ENCODE results near the gene TP53BP2.
"Not testable (repeated sequence)": the region's sequence is repeated elsewhere in the genome, so short reads cannot be mapped to it uniquely, and the experiment has no call there.

TP53BP2 gene

DNA sequence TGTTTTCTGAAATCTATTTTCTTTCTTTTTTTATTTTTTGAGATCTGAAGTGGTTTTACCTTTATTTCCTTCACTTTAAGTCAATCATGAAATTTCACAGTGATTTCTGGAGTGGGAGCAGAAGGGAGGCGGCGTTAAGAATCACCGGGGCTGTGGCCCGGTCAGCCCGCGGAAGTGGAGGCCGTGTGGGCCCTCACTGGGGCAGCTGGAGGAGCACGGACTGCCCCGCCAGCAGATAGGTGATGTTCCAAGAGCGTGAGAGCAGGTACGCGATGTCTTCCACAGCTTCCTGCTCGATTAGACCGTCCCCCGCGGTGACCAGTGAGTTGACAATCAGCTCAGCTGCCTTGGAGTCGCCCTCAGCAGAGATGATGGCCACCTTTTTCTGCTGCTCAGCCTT, 10.6 kb upstream of the TP53BP2 start:
- DNase-seq (ENCODE audit: low read depth in 2 of 2, low spot score in 1 of 2) = no peak

DNA sequence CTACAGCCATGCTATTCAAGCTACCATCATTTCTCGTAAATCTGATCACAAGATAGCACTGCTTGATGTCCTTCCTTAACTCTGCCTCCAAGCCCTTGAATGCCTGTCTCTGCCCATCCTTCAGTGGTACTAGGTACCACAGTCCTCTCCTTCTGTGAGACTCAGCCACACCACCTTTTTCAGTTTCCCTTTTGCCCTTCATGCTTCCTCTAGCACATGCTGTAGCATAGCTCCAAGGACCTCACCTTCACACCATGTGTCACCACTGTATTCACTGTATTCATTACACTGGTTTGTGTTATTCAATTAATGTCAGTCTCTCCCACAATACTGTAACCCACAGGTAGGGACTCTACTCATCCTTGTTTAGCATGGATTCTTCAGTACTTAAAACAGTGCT, 8.0 kb upstream of the TP53BP2 start:
- DNase-seq (ENCODE audit: low read depth in 2 of 2, low spot score in 1 of 2) = no peak

DNA sequence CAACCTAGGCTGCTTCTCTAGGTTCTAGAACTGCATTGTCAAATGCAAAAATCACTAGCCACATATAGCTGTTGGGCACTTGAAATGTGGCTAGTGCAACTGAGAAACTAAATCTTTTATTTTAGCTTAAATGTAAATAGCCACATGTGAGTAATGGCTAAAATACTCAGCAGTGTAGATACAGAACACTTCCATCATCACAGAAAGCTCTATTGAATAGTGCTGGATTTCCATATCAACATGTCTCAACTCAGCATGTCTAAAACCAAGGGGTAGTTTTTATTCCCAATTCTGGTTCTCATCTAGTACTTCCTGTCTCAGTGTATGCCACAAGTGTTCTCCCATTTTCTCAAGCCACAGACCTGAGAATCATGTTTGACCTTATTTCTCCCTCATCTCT, 7.5 kb upstream of the TP53BP2 start:
- DNase-seq (ENCODE audit: low read depth in 2 of 2, low spot score in 1 of 2) = no peak

DNA sequence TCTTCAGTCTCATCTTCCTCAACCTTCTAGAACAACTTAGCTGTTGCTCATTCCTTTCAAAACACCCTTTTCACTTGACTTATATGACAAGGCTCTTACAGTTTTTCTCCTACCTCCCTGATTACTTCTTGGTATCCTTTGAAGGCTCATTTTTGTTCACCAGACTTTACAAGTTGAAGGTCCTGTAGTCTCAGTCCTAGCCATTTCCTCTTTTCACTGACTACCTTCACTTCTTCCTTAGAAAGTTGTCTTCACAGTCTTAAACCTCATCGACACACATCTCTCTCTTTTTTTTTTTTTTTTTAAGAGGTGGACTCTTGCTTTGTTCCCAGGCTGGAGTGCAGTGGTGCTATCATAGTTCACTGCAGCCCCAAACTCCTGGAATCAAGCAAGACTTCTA, 6.6 kb upstream of the TP53BP2 start:
- DNase-seq (ENCODE audit: low read depth in 2 of 2, low spot score in 1 of 2) = no peak

DNA sequence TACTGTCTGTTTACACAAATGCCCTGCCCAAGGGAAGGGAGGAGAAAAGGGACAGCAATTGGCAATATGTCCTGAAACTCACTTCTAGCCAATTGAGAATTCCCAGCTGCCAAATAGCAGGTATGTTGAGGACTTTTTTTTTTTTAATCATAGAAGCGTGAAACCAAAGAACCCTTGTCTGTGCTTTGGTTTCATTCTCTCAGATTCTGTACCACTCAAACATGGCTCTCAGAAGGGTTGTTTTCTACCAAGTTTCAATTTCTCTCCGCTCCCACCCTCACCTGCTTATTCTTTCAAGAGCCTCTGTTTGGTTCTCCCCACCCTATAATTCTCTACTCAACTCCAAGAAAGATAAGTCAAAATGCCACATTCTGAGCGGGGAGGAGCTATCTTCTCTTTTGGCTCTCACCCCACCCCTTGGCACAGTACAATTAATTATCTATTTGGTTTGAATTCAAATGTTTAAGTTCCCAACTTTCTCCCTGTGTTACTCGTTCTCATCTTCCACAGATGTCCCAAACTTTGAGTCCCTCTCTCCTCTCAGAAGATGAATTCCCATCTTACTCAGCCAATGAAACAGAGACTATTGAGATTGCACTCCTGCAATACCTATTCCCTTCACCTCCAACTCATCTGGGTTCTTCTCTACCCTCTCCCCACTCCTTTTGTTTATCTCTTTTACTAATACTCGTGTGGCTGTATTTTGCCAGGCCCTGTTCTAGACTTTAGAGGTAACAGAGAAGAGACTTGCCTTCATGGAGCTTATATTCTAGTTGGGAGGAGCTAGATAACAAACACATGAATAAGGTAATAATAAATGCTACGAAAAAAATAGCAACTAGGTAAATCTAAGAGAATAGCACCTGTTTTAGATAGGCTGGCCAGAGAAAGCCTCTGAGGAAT, 3.9 kb upstream of the TP53BP2 start:
- DNase-seq (ENCODE audit: low read depth in 2 of 2, low spot score in 1 of 2) = no peak

DNA sequence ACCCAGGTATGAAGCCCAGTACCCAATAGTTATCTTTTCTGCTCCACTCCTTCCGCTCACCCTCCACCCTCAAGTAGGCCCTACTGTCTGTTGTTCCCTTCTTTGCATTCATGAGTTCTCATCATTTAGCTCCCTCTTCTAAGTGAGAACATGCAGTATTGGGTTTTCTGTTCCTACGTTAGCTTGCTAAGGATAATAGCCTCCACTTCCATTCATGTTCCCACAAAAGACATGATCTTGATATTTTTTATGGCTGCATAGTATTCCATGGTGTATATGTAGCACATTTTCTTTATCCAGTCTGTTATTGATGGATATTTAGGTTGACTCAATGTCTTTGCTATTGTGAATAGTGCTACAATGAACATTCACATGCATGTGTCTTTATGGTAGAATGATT, 2.8 kb upstream of the TP53BP2 start:
- DNase-seq (ENCODE audit: low read depth in 2 of 2, low spot score in 1 of 2) = no peak

- no peak for DNase-seq (ENCODE audit: low read depth in 2 of 2, low spot score in 1 of 2)
Measured at GRCh38 chr1:223847781-223848345, 2.1 kb upstream of the TP53BP2 start.

DNA sequence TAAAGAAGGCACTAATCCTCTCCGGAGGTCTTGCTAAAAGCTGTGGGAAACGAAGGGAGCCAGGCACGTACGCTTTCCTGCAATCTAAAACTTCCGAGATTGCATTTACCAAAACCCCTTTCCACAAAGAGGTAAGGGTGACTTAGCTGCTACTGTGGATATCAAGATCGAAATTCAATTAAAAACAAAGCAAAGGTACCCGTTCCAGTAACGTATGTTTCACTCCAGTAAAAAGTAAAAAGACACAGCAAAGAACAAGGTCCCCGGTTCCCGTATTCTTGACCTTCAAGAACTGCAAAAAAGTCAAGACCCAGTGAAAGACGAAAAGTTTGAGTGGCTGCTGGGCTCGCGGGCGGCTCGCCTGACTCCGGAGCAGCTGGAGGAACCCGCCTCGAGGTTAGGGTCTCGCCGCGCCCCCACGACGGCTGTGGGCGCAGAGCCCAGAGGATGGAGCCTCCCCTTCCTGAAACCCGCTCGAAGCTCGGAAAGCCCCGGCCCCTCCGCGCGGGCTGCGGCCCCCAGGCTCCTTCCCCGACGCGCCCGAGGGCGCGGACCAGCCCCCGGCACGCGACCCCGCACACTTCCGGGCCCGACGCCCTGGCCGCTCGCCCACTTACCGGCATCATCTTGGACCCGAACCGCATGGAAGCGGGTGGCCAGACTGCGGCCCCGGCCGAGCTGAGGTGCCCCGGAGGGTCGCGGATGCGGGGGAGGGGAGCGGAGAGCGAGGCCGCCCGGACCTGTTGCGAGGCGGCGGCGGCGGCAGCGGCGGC, 524 bp downstream of the TP53BP2 start:
- peak in 1 of 2 donors; percentile 20 for DNase-seq (ENCODE audit: low read depth in 2 of 2, low spot score in 1 of 2)

DNA sequence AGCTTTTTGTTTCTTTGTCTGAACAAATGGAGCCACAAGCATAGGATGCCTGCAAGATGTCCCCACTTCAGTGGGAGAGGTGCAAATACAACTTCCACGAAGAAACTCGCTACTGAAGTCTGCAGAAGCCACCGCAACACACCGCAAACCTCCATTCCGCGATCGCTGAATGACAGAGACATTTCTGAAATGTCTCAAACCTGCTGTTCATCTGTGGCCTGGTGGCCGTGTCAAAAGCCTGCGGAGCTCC, 1.0 kb downstream of the TP53BP2 start:
- no peak for DNase-seq (ENCODE audit: low read depth in 2 of 2, low spot score in 1 of 2)

DNA sequence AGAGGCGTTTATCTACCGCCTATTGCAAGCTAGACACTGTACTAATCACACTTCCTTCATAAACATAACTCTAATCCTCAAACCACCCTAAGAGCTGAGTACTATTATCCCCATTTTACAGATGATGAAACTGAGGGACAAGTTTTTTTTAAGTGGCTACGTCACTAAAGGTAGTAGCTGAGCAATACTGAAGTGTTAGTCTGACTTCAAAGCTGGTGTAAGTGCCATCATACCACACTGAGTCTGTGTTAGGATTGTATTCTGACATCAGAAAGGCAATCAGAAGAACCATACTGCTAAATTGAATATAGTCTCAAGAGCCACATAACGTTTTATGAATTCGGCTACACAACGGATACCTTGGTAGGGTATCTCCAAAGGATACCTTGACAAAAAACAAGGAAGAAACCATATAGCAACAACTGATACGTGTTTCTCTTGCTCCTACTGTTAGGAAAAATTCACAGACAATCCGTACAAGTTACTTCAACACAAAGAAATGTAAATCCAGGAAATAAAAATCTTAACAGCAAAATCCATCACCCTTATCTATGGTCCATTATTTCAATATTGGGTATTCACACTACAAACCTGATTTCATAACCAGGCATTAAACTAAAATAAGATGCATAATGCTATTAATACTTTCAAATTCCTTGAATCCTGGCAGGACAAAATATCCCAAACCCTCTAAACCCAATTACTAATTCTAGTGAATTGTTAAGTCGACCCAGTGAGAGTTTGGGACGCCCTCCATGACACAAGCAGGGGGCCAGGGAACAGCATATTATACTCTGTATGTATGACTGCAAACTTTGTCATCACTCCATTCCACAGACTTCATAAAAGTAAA, 1.6 kb downstream of the TP53BP2 start:
- DNase-seq (ENCODE audit: low read depth in 2 of 2, low spot score in 1 of 2) = no peak

GRCh38 chr1:223842784-223843183, 3.0 kb downstream of the TP53BP2 start:
- no peak for DNase-seq (ENCODE audit: low read depth in 2 of 2, low spot score in 1 of 2)

DNA sequence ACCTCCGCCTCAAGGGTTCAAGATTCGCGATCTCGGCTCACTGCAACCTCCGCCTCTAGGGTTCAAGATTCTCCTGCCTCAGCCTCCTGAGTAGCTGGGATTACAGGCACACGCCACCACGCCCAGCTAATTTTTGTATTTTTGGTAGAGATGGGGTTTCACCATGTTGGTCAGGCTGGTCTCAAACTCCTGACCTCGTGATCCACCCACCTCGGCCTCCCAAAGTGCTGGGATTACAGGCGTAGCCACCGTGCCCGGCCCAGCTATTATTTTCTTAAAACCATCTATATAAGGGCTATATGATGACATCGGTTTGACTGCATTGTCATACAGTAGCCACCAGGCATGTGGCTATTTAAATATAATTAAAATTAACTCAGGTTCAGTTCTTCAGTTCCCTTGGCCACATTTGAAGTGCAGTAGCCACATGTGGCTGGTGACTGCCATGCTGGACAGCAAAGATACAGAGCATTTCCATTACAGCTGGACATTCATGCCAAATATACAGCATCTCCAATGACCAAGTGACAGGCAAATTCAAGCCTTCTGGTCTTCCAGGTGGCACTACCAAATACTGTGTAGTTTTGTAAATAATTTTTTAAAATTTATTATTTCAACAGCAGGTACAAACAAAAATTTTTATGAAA, 3.6 kb downstream of the TP53BP2 start:
- DNase-seq (ENCODE audit: low read depth in 2 of 2, low spot score in 1 of 2) = not testable (repeated sequence)

GRCh38 chr1:223840254-223840653, 5.5 kb downstream of the TP53BP2 start:
- no peak for DNase-seq (ENCODE audit: low read depth in 2 of 2, low spot score in 1 of 2)

- no peak for DNase-seq (ENCODE audit: low read depth in 2 of 2, low spot score in 1 of 2)
Measured at GRCh38 chr1:223838125-223838854, 7.5 kb downstream of the TP53BP2 start.

DNA sequence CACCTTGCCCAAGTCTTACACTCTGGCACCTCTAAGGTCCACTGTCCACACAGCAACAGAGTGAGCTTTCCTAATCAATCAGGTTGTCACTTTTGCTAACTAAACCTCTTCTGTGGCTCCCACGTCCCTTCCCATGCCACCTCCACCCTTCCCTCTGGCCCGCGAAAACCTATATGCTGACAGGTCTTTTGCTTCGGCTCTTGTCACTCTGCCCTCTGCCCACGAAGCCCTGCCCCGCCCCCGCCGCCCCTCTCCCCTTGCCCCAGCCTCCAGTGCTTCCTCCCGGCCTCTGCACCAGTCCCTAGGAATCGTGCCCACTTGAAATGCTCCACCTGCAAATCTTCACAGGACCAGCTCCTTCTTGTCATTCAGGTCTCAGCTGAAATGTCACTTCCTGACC, 8.1 kb downstream of the TP53BP2 start:
- no peak for DNase-seq (ENCODE audit: low read depth in 2 of 2, low spot score in 1 of 2)

DNA sequence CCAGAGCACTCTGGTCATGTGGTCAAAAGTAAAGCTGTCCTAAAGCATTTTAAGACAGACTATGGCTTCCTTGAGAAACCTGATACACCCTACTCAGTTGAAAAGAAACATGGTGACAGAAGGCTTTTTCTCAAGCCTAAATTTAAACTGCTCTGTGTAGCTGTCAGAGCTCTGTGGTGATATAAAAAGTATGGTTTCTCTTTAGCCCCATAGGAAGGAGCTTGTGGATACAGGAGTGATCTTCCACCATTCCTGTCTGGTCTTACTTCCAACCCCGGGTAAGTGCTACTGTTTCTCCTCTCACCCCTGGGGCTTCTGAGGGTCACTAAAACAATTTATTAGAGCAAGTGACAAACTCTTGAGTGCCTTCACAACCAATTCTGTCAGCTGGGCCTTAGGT, 8.5 kb downstream of the TP53BP2 start:
- no peak for DNase-seq (ENCODE audit: low read depth in 2 of 2, low spot score in 1 of 2)

GRCh38 chr1:223836586-223836985, 9.2 kb downstream of the TP53BP2 start:
- DNase-seq (ENCODE audit: low read depth in 2 of 2, low spot score in 1 of 2) = no peak

- no peak for DNase-seq (ENCODE audit: low read depth in 2 of 2, low spot score in 1 of 2)
Measured at GRCh38 chr1:223835754-223836153, 10.0 kb downstream of the TP53BP2 start.

- no peak for DNase-seq (ENCODE audit: low read depth in 2 of 2, low spot score in 1 of 2)
Measured at GRCh38 chr1:223834660-223835263, 11.0 kb downstream of the TP53BP2 start.

DNA sequence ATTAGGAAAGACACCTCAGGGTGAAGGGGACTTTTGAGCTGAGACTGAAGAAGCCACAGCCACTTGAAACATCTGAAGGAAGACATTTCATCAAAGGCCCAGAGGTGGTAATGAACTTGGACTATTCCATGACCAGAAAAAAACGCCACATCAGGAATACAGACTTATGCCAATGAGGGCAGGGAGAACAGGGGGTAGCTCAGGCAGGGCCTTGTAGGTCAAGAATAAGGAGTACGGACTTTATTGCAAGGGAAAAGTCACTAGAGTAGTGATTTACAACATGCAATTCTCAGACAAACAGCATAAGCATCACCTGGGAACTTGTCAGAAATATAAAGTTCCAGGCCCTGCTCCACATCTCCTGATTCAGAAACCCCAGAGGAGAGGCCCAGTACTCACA, 11.8 kb downstream of the TP53BP2 start:
- DNase-seq (ENCODE audit: low read depth in 2 of 2, low spot score in 1 of 2) = no peak
